Loucy (cell line): Measurements from ENCODE around the gene GREB1.

Source experiments
- H2AFZ ChIP-seq: fragments of 200-600 bp; sonication (generic); 2 replicates; pipeline ENCODE4 v1.6.0; 2016; ENCODE audit warnings: antibody characterized with exemption, mild to moderate bottlenecking, low read length, moderate library complexity
- H3F3A ChIP-seq: fragments of 200-600 bp; 2 replicates; pipeline ENCODE4 v1.6.0; 2016; ENCODE audit warnings: antibody characterized with exemption, low read depth, mild to moderate bottlenecking
- H3K27me3 ChIP-seq: fragments of 200-600 bp; sonication (generic); 2 replicates; pipeline ENCODE4 v1.6.1; 2014; ENCODE audit warnings: low read length, mild to moderate bottlenecking; ENCODE audit not compliant: insufficient read depth, poor library complexity, severe bottlenecking
- H3K36me3 ChIP-seq: fragments of 200-600 bp; sonication (generic); 2 replicates; pipeline ENCODE4 v1.6.1; 2016; ENCODE audit warnings: low read length; ENCODE audit not compliant: insufficient read depth
- H3K4me1 ChIP-seq: fragments of 200-600 bp; sonication (generic); 2 replicates; pipeline ENCODE4 v1.5.1; 2014; ENCODE audit warnings: low read length, mild to moderate bottlenecking; ENCODE audit not compliant: insufficient read depth, poor library complexity, severe bottlenecking
- H3K4me2 ChIP-seq: fragments of 200-600 bp; sonication (generic); 2 replicates; pipeline ENCODE4 v1.6.0; 2014; ENCODE audit warnings: antibody characterized with exemption, low read length, low read depth, mild to moderate bottlenecking; ENCODE audit not compliant: poor library complexity, severe bottlenecking
- H3K4me3 ChIP-seq: fragments of 200-600 bp; sonication (generic); 2 replicates; pipeline ENCODE4 v1.5.1; 2014; ENCODE audit warnings: low read length, mild to moderate bottlenecking, mixed read lengths; ENCODE audit not compliant: poor library complexity, severe bottlenecking
- H3K79me2 ChIP-seq: fragments of 200-600 bp; sonication (generic); 2 replicates; pipeline ENCODE4 v1.6.1; 2014; ENCODE audit warnings: low read length; ENCODE audit not compliant: insufficient read depth
- H3K9ac ChIP-seq: fragments of 200-600 bp; sonication (generic); 2 replicates; pipeline ENCODE4 v1.6.0; 2014; ENCODE audit warnings: mild to moderate bottlenecking, low read depth, low read length, moderate library complexity; ENCODE audit not compliant: poor library complexity, severe bottlenecking
- H3K9me2 ChIP-seq: fragments of 200-600 bp; sonication (generic); replicated peaks from 2 replicates; pipeline ENCODE4 v1.6.1; 2016; ENCODE audit warnings: low read depth, low read length, mixed read lengths
- H3K9me3 ChIP-seq: fragments of 200-600 bp; sonication (generic); 2 replicates; pipeline ENCODE4 v1.6.1; 2014; ENCODE audit warnings: mild to moderate bottlenecking, antibody characterized with exemption, low read length, low read depth; ENCODE audit not compliant: insufficient read depth
- H4K20me1 ChIP-seq: fragments of 200-600 bp; sonication (generic); 2 replicates; pipeline ENCODE4 v1.6.0; 2014; ENCODE audit warnings: antibody characterized with exemption, low read length, mild to moderate bottlenecking; ENCODE audit not compliant: insufficient read depth, poor library complexity, severe bottlenecking
- EZH2phosphoT487 ChIP-seq: fragments of 200-600 bp; IDR thresholded peaks from 2 replicates; pipeline ENCODE4 v1.6.1; 2018; ENCODE audit warnings: antibody characterized with exemption, mild to moderate bottlenecking, moderate library complexity, borderline replicate concordance
- TF ChIP-seq, protein P1 (sequence below): fragments of 200-600 bp; sonication (generic); conservative IDR thresholded peaks from 2 replicates; pipeline ENCODE4 v1.5.1; 2014; ENCODE audit warnings: mild to moderate bottlenecking, antibody characterized with exemption, low read length

Gene GREB1

DNA sequence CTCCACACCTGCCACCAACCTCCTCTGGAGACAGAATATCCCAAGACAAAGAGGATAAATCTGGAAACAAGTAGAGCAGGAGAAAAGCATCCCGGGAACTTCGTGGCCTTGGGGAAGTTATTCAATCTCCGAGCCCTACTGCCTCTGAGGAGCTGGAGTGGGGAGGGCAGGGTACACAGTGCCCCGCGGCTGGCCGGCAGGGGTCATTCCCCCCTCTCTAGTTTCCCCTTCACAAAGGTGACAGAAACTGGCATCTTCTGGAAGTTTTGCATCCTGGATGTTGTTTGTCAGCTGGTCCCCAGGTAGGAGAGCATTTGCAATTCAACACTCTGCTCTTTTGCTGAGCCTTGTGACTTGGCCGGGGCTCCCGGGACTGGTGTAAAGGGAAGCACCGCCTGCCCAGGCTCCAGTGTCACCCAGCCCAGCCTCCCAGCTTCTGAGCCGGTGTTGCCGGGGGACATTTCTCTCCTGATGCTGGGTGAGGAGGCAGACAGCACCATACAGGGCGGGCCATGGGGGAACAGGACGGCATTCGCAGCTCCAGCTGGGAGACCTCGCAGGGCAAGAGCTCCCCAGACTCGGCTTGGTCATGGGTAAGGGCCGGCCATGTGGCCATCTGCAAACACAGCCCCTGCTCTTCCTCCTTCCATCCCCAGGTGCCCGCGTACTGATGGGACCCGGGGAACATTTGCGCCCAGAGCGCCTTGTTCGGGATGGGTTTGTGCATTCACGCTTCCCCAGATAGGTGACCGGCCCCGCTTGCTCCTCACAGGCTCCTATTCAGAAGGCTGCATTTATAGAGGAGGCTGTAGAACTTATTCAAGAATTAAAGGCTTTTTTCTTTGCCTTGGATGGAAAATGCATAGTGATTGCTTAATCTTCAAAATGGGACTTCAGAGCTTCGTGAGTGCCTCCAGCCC is 143.6 kb downstream of the GREB1 start:
- H3F3A ChIP-seq: no peaks in the 10 kb centered on the region

DNA sequence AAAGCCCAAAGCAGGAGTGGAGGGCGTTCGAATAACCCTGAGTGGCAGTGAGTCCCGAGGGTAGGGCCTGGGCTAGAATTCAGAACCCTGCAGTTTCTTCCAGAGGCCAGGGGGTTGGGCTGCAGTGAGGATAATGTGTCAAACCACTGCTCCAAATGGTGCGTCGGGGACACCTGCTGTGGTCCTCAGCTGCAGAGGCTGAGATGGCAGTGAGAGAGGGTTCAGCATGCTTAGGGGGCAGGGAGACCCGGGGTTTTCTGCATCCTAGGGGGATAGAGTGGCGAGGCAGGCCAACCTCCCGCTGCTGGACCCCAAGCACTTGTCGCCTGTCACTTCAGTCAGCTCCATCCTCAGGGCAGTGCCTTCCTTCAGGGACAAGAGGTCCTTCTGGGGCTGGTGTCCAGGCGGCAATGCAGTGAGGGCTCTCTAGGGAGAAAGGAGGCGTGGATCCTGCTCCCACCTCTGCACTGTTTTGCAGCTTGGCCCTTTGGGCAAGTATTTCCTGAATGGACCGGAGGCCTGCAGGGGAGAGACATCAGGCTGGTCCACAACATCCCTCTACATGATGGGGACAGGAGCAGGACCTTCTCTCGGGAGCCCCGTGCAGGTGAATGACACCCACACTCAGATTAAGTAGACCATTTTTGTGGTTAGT is 144.6 kb downstream of the GREB1 start:
- Histone ChIP-seq H3K4me3 (no peak overlapping the region), H3K79me2 (no peaks in the 10 kb centered on the region), H3K27me3 (no peaks in the 10 kb centered on the region), H3K9me2 (no peaks in the 10 kb centered on the region), H3K4me1 (no peaks in the 10 kb centered on the region), H3K9ac (no peak overlapping the region), H4K20me1 (no peaks in the 10 kb centered on the region), H2AFZ (no peak overlapping the region), H3K36me3 (no peaks in the 10 kb centered on the region), H3K4me2 (no peak overlapping the region), H3F3A (no peaks in the 10 kb centered on the region), H3K9me3 (no peaks in the 10 kb centered on the region)
- TF ChIP-seq, protein P1, sequence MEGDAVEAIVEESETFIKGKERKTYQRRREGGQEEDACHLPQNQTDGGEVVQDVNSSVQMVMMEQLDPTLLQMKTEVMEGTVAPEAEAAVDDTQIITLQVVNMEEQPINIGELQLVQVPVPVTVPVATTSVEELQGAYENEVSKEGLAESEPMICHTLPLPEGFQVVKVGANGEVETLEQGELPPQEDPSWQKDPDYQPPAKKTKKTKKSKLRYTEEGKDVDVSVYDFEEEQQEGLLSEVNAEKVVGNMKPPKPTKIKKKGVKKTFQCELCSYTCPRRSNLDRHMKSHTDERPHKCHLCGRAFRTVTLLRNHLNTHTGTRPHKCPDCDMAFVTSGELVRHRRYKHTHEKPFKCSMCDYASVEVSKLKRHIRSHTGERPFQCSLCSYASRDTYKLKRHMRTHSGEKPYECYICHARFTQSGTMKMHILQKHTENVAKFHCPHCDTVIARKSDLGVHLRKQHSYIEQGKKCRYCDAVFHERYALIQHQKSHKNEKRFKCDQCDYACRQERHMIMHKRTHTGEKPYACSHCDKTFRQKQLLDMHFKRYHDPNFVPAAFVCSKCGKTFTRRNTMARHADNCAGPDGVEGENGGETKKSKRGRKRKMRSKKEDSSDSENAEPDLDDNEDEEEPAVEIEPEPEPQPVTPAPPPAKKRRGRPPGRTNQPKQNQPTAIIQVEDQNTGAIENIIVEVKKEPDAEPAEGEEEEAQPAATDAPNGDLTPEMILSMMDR: no peak
- no peak for TF ChIP-seq EZH2phosphoT487

More for the DNA sequence above, 143.6 kb downstream of the GREB1 start:
- no peak overlapping the region for H3K4me3 ChIP-seq
- no peaks in the 10 kb centered on the region for H4K20me1 ChIP-seq
- H3K9ac ChIP-seq: no peak overlapping the region
- no peak overlapping the region for H2AFZ ChIP-seq
- no peak for TF ChIP-seq EZH2phosphoT487
- TF ChIP-seq, protein P1: no peak
- H3K27me3 ChIP-seq: no peaks in the 10 kb centered on the region
- H3K9me3 ChIP-seq: no peaks in the 10 kb centered on the region
- no peaks in the 10 kb centered on the region for H3K4me1 ChIP-seq
- H3K4me2 ChIP-seq: no peak overlapping the region
- no peaks in the 10 kb centered on the region for H3K9me2 ChIP-seq
- no peaks in the 10 kb centered on the region for H3K36me3 ChIP-seq
- no peaks in the 10 kb centered on the region for H3K79me2 ChIP-seq

DNA sequence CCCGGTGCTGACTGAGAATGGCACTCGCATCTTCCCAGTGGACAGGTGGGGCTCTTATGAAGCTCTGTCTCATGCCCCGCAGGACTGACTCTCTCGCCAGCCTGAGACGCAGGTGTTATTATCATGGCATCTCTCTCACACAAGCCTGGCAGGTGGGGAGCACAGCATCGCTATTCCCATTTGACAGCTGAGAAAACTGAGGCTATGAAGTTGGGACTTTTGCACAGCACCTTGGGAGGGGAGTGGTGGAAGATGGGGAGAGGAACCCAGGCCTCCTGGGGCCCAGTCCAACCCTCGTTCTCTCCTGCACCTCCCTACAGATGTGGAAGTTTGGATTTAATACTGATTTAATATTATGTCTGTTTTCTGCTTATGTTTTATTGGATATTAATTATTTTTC is 145.2 kb downstream of the GREB1 start:
- Histone ChIP-seq H3K4me3 (no peak overlapping the region), H3K79me2 (no peaks in the 10 kb centered on the region), H3K4me1 (no peaks in the 10 kb centered on the region), H3F3A (no peaks in the 10 kb centered on the region), H3K4me2 (no peak overlapping the region), H3K36me3 (no peaks in the 10 kb centered on the region), H3K9ac (no peak overlapping the region), H3K9me3 (no peaks in the 10 kb centered on the region), H2AFZ (no peak overlapping the region), H3K9me2 (no peaks in the 10 kb centered on the region), H3K27me3 (no peaks in the 10 kb centered on the region), H4K20me1 (no peaks in the 10 kb centered on the region)
- no peak for TF ChIP-seq EZH2phosphoT487
- TF ChIP-seq, protein P1: no peak
